HG03066 (cell line): Measurements from ENCODE around the gene RNF157.
A peak's percentile ranks its signal among the peaks of the same experiment; 100 is the strongest.
"Not testable (repeated sequence)": the region's sequence is repeated elsewhere in the genome, so short reads cannot be mapped to it uniquely, and the experiment has no call there.

ENCODE experiments used
- ATAC-seq: cut with Tn5 transposase; IDR thresholded peaks from one replicate; pipeline ENCODE4 v1.9.1; 2021; ENCODE audit warnings: low read depth; ENCODE audit not compliant: unreplicated experiment

The RNF157 gene

DNA sequence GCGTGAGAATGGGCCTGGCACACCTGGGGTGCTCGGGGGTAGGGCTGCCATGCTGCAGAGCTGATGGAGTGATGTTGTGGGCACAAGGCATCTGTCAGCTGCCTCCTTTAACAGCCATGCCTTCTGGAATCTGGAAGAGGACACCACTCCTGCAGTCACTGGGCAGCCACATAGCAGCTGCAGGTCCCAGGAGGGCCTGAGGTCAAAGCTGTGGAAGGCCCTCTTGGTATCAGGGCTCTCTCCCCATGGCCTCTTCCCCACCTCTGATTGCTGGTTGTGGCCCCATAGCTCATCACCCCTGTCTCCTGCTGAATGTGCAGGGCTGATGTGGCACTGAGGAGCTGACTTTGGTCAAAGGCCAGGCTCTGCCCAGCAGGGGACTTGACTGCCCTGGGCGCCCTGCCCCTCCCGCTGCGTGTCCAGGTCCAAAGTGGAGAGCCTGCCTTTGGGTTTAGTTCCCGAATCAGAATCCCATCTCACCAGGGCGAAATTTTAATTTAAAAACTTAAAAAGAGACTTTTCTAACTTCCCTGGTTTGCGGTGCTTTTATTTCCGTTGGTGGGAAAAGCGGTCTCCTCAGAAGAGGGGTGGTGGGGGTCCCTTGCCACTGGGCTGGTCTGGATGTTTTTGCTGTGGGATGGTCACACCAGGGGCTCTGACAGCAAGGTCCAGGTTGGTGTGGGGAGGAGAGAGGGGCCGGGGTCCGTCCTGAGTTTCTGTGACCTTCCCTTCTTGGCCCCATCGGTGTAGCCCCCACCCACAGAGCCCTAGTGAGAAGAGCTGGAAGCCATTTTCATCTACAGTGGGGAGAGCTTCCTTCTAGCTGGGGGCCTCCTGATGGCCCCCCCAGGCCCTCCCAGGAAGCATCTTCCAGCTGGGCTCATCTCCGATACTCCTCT, 30.7 kb upstream of the RNF157 start:
- peak; percentile 1 for ATAC-seq

DNA sequence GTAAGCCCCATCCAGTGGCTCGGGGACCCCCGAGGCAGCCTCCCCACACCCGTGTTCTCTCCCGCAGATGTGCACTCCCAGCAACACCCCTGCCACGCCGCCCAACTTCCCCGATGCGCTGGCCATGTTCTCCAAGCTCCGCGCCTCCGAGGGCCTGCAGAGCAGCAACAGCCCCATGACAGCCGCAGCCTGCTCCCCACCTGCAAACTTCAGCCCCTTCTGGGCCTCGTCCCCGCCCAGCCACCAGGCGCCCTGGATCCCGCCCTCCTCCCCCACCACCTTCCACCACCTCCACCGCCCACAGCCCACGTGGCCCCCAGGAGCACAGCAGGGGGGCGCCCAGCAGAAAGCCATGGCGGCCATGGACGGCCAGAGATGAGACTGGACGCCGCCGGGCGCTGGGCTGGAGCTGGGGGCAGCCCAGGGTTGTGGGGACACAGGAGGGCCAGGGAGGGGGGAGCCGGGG, 29.9 kb upstream of the RNF157 start:
- ATAC-seq: no peak

DNA sequence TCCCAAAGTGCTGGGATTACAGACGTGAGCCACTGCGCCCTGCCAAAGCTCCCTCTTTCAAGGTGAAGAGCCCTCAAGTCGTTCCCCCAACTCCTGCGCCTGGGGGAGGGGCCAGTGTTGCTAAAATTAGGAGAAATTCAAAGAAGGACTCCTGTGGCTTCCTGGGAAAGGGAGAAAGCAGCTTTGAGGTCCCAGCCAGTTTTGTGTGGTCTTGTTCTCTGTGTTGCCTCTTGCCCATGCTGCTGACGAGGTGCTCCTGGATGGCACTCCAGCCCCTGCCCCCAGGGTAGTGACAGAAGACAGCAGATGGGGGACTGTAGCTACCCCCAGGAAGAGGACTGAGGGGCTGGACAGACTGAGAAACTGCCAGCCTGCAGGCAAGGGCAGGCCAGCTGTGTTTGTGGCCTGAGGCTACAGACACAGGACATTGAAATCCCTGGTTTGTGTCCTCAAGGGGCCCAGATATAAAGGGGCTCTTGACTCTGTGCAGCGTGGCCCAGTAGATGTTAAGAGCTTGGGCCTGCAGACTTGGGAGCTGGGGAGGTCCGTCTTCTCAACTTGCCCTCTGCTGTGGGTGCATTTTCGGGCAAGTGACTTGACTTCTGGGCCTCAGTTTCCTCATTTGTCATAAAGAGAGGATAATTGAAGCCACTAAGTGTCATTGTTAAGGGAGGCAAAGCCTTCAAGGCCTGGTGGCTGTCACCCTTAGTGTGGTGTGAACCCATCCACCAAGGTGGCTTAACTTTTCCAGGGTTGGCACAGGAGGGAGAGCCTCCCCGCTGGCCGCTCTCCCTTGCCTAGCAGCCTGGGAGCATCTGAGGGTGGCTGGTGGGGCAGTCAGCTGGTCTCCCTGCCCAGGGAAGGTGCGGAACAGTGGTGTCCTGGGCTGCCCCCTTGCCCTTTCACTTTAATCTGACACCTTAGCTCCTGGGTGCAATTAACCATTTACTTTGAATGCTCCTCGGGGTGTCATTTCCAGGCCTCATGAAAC, 29.0 kb upstream of the RNF157 start:
- ATAC-seq: no peak

DNA sequence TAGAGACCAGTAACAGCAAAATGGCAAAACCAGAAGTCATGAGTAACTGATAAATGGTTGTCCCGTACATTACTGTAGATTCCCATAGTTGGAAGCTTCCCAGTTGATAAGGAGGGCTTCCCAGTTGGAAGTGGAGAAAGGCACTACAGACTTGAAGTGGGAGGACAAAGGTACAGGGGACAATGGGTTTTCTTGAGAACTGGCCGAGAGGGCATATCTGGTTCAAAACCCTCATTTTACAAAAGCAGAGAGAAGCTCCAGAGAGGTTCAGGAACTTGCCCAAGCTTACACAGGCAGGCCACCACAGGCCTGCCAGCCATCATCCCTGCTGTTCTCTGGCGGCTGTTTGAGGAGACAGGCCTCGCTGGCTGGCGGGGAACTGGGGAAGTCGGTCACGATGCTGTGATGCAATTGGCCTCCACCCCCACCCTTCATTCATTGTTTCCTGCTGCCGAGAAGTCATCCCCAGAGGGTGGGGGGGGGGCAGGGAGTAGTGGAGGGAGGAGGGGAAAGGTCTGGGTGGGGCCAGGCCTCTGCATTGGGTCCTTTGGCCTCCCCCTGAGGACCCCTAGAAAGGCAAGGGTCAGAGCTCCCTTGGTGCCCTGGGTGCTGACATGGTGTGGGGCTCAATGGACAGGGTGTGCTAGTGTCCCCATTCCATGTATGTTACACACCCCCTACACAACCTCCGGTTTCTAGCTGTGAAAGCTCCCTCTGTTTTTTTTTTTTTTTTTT, 27.9 kb upstream of the RNF157 start:
- ATAC-seq: no peak

DNA sequence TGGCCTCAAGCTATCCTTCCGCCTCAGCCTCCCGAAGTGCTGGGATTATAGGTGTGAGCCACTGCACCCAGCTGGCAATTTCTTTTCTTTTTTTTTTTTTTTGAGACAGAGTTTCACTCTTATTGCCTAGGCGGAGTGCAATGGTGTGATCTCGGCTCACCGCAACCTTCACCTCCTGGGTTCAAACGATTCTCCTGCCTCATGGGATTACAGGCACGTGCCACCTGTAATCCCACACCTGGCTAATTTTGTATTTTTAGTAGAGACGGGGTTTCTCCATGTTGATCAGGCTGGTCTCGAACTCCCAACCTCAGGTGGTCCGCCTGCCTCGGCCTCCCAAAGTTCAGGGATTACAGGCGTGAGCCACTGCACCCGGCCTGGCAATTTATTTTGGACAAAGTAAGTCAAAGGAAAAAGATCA, 27.3 kb upstream of the RNF157 start:
- ATAC-seq: not testable (repeated sequence)

DNA sequence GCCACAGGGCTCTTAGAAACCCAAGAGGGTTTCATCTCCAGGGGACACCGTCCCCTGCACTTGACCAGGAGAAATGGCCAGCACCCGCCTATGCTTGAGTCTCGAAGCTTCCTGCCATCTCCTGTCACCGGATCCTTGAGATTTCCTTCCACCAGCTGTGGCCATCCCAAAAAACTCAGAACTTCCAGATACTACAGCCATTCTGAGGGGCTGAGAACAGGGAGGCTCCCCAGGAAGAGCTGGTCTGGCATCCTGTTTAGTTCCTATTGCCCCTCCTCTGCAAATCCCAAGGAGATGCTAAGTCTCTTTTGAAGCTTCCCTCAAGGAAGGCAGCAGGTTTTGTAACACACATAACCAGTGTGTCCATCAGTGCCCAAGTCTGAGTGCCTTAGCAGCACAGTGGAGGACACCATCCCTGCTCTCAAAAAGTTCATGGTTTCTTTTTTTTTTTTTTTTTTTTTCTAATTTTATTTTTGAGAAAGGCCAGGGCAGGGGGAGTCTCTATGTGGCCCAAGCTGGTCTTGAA, 26.8 kb upstream of the RNF157 start:
- no peak for ATAC-seq

DNA sequence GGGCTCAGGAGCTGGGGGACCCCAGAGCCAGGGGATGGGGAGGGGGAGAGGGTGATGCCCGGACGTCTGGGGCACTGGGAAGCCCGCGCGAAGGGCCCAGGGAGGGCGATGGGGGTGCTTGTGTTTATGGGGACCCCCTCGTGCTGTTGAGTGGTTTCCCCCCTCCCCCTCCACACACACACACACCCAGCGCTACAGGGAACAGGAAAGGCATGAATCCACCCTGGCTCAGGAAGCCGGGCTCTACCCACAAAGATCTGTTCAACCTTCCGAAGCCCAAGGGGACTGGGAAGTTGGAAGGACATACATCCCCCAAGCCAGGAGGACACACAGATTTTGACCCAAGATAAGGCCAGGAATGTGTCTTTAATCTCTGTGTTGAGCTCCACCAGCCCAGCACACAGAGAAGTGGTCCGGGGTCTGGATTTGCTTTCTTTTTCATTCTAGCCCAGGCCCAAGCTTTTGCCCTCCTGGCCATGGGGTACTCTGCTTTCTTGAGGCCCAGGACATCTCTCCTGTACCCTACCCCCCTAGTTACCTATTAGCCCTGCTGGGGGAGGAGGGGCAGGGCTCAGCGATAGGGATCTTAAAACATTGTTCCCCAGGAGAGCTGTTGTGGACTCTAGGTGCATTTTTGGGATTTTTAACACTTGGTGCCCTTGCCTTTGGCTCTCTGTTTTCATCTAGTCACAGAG, 26.1 kb upstream of the RNF157 start:
- ATAC-seq: no peak

DNA sequence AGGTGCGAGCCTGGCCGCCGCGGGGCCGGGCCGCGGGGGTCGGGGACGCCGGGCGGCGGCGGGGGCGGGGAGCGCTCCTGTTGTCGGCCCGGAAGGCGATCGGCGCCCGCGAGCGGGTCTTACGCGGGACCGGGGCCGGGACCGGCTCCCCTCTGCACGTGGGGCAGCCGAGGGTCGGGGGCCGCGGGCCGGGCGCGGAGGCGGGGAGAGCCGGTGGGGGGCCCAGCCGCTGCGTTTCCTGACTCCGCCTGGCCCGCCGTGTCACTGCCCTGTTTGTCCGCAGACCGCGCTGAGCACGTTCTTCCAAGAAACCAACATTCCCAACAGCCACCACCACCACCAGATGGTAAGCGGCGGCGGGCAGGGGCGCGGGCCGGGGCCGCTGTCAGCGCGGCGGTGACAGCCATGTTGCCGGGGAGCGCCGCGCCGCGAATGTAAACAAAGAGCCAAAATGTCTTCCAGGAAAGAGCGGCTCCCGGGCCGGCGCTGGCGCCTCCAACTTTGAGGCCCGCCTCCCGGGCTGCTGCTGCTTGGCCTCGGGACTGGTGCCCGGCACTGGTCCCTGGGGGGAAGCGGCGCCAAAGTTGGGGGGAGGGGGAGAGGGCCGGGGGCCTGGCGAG, 25.4 kb upstream of the RNF157 start:
- ATAC-seq: no peak

DNA sequence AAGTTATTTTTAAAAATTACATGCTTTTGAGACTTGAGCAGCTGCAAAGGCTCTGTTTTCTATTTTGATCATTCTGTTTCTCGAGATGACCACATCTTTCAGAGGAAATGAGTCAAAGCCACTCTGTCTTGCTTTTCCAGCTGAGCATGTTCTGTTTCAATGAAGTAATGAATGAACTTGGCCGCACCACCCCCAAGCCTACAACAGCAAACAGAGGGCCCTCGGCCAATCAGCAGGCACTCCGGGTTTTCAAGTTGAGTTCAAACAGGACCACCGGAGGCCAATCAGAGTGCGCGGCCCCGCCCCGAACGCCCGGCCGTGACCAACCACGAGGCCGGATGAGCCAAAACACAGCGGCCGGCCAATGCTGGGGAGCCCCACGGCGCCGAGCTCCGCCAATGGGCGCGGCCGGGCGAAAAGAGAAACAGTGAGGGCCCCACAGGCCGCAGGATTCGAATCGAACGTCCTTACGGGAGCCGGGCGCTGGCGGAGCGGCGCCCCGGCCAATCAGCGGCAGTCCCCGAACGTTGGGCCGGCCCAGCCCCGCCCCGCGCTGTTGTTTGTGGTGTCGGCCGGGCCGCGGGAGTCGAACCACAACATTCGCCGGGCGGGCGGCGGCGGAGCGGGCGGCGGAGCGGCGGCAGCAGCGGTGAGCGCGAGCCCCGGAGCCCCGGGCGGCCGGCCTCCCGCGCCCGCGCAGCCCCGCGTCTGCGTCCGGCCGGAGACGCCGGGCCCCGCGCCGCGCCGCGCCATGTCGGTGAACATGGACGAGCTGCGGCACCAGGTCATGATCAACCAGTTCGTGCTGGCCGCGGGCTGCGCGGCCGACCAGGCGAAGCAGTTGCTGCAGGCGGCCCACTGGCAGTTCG, 24.7 kb upstream of the RNF157 start, which contains the start of gene UBALD2:
Gene UBALD2 (plus strand): TSS at position 594 of the 869 bp plus-strand sequence. CDS start 158 bp downstream, at position 752.
- peak; percentile 67 for ATAC-seq

DNA sequence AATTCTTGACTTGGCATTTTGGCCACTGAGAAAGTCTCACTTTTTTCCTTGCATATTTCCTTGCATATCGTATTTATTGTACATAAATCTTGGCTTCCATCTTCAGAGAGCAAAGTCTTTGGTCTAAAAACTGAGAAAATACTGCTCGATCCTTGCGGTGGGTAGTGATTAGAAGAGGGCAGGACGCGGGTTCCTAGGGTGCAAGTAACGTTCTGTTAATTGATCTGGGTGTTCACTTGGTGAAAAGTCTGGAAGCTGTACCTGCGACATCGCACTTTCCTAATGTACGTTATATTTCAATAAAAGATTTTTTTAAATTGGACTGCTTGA, 24.1 kb upstream of the RNF157 start:
- ATAC-seq: peak; percentile 2

DNA sequence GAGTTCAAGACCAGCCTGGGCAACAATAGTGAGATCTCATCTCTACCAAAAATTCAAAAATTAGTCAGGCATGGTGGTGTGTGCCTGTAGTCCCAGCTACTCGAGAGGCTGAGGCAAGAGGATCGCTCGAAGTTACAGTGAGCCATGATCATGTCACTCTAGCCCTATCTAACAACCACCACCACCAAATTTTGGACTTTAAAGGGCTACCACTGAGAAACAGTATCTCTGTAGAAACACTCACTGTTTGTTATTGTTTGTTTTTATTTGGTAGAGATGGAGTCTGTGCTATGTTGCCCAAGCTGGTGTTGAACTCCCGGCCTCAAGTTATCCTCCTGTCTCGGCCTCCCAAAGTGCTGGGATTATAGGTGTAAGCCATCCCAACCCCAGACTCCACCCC, 23.6 kb upstream of the RNF157 start:
- no peak for ATAC-seq

DNA sequence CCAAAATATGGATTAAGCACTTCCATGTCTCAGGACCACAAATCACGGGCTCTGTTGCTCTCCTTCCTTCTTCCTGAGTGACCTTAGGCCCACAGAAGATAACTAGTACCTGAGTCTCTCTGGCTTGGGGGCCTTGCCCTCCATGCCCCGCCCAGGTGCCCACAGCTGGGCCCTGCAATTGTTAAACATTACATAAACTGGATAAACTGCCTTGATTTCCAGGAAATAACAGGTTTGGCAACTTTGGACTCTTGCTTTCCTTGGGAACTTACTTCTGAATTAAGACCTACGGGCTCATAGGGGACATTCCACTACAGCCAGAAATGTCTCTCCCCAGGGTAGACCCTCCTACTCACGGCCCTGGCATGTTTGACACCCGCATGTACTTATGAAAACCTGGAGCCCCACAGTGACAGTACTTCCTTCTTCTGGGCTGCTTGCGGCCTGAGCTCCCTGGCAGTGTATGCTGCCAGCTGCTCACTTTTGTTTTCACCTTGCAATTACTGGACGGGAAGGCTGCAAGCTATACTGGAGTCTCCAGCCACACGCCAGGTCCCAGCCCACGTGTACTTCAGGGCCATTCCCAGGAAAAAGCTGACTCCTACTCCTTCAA, 22.5 kb upstream of the RNF157 start:
- ATAC-seq: no peak

DNA sequence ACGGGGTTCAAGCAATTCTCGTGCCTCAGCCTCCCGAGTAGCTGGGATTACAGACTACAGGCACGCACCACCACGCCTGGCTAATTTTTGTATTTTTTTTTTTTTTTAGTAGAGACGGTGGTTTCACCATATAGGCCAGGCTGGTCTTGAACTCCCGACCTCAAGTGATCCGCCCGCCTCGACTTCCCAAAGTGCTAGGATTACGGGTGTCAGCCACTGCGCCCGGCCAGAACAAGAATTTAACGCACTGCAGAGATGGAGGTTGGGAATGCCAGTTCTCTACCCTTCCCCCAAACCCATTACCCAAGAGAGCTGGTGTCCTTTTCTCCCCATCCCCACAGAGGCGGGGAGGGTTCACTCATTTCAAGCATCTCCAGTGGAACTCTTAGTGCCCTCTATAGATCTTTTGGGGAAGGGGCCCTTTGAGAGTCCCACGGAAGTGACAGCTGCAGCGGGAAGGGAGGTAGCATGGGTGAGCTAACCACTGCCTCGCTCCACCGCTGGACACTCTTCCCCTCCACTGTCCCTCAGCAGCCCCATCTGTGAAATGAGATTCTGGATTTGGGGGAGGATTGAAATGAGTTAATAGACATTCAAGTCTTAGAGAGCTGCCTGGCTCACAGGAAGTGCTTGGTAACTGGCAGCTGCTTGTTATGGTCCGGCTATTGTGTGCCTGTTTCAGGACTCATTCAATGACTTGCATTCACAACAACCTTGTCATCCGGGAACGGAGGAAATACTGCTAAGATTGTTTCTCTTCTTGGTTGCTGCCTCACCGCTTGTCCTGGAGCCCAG, 21.3 kb upstream of the RNF157 start:
- no peak for ATAC-seq

DNA sequence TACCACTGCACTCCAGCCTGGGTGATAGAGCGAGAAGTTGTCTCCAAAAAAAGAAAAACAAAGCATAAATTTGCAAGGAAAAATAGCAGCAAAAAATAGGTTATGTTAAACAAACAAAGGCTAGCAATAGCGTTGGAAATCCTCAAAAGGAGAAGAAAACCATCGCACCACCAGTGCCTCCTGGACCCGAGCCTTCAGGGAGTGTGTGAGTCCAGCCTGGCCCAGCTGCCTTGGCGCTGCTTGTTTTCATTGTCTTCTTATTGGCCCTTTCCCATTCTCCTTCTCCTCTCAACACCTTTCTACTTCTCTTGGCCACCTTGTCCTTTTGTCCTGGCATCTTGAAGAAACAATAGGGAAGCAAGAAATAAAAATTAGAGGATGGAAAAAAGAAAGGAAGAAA, 20.4 kb upstream of the RNF157 start:
- no peak for ATAC-seq

DNA sequence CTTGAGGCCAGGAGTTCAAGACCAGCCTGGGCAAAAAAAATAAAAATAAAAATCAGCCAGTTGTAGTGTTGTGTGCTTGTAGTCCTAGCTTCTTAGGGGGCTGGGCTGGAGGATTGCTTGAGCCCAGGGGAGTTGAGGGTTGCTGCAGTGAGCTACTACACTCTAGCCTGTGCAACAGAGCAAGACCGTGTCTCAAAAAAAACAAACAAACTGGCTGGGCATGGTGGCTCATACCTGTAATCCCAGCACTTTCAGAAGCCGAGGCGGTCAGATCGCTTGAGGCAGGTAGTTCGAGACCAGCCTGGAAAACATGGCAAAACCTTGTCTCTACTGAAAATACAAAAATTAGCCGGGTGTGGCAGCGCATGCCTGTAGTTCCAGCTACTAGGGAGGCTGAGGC, 19.9 kb upstream of the RNF157 start:
- ATAC-seq: no peak

DNA sequence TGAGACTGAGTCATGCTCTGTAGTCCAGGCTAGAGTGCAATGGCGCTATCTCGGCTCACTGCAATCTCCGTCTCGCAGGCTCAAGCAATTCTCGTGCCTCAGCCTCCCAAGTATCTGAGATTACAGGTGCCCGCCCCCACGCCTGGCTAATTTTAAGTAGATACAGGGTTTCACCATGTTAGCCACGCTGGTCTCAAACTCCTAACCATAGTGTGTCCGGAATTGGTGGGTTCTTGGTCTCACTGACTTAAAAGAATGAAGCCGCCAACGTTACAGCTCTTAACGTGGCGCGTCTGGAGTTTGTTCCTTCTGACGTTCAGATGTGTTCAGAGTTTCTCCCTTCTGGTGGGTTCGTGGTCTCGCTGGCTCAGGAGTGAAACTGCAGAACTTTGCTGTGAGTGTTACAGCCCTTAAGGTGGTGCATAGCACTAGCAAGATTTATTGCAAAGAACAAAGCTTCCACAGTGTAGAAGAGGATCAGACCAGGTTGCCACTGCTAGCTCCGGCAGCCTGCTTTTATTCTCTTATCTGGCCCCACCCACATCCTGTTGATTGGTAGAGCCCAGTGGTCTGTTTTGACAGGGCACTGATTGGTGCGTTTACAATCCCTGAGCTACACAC, 16.2 kb upstream of the RNF157 start:
- not testable (repeated sequence) for ATAC-seq
